HG02759 (cell line): ENCODE data around the gene CTDP1.

Experiments
- ATAC-seq: cut with Tn5 transposase; IDR thresholded peaks from one replicate; pipeline ENCODE4 v1.9.1; 2021; ENCODE audit warnings: mild to moderate bottlenecking, moderate library complexity; ENCODE audit not compliant: unreplicated experiment

Gene CTDP1

DNA sequence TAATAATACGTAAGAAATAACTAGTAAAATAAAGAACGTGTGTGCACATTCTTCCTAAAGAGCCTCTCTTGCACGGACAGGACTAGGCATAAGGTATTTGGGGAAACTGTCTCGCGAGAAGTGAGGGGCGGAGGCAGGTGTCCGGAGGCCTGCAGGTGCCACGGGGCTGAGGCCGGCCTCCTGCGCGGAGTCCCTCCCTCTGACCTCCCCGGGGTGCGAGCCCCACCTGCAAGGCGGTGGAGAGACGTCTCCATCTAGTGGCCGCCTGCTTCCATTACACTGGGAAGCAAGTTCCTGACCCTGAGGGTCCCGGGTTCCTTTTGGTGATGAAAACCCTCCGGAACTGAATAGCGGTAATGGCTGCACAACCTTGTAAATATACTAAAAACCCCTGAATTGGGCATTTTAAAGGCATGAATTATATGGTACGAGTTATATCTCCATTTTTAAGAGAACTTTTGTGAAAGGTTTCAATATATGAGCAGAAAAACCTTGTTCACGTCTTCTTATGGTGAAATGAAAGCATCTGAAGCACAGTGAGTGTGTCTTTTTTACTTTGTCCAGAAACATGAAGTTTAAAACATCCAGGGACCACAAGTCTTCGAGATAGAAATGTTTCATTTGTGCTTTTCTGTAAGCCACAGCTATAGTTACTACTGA is 35.5 kb upstream of the CTDP1 start:
- ATAC-seq, result peak; percentile 91

DNA sequence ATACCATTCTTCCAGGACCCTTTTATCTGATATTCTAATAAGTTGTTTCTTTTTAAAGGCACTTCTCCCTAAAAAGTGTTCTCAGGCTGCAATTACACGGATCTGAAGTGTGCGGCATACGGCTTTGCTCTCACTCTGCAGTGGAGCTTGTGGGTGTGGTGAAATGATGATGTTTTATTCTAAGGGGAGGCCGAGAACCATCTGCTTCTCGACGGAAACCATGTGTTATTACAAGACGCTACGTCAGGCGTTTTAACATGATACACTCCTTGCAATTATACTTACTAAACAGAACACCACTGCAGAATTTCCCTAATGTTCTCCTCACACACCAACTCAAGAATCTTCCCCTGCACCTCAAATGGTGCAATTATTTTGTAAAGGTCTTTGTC is 34.9 kb upstream of the CTDP1 start:
- ATAC-seq, result no peak

DNA sequence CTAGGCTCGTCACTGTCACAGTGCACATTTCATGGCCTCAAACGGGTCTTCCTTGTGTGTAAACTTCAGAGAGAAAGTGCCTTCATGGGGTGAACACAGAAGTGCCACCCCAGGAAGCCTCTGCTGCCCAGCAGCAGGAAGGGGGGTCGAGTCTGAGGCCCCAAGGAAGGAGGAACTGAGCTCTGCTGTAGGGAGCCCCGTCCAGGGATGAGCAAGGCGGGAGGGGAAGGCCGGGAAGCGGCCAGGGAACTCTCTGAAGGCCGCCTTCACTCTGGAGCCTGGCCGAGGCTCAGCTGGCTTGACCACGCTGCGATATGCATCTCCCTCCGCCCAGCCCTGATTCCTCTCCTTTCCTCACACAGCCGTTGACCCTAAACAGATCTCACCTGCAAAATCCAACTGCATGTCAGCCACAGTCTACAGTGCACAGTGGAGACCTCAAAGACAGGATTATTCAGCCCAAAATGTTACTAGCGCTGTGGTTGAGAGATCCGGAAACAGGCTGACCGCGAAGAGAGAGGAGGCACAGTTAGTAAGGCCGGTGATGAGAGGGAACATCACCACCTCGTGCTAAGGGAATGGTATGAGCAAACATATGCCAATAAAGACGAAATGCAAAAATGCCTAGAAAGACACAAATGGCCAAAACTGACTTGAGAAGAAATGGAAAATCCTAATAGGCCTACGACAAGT is 34.2 kb upstream of the CTDP1 start:
- no peak for ATAC-seq

DNA sequence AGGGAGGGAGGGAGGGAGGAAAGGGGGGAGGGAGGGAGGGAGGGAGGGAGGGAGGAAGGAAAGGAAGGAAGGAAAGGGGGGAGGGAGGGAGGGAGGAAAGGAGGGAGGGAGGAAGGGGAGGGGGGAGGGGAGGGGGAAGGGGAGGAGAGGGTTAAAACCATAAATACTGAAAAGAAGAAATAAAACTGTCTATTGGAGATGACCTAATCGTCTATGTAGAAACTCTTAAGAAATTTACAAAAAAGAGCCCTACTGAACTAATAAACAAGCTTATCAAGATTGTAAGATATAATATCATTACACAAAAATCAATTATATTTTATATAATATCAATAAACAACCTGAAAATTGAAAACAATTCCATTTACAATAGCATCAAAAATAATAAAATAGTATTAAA is 32.3 kb upstream of the CTDP1 start:
- ATAC-seq, result no peak

DNA sequence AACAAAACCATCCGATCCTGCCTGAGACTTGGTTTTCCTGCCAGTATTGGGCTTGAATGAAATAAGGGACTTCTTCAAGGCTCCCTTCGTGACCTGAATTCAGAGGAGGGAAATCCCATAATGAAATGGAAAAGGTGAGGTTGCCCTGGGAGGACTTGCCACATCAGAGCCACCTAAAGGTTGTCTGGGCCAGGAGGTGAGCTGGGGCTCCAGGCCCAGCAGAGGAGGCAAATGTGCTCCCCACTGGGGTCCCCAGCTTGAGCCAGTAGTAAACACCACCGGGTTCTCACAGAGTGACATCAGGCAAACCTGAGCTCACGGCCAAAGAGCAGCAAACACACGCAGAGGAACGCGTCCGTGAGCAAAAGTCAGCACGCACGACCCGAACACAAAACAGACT is 28.6 kb upstream of the CTDP1 start:
- ATAC-seq, result no peak

DNA sequence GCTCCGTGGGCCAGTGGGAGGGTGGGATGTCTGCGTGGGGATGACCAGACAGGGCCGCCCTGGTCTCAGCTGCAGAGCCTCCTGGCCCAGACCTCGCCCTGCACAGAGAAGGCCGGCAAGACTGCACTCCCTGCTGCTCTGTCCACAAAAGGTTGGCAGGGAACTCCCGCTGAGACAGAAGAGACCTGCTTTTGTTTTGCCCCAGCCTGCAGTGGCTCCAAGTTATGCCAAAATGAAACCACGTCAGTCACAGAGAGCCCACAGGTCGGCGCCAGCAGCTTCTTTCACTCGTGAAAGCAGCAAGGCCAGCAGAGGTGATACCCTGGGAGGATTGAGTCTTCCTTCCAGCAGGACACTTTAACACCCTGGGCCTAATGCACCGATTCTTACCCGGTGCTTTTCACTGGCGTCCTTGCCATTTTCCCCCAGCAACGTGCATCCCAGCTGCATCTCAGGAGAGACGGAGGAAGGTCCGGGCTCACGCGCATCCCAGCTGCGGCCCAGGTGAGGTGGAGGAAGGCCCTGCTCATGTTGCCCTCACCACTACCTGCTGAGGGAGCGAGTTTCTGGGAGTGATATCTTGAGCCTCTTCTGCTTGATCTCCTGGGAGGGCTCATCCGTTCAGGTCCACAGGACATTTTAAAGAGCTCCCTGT is 22.1 kb upstream of the CTDP1 start:
- no peak for ATAC-seq

DNA sequence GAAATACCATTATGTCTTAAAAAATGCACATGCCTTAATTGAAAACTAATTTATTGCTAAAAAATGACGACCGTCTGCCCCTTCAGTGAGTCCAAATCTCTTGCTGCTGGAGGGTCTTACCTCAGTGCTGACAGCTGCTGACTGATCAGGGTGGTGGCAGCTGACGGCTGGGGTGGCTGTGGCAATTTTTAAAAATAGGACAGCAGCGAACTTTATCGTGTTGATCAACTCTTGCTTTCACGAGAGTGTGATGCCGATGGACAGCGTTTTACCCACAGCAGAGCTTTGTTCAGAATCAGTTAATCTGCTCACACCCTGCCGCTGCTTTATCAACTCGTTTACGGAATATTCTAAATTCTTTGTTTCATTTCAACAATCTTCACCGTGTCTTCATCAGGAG is 21.2 kb upstream of the CTDP1 start:
- no peak for ATAC-seq

DNA sequence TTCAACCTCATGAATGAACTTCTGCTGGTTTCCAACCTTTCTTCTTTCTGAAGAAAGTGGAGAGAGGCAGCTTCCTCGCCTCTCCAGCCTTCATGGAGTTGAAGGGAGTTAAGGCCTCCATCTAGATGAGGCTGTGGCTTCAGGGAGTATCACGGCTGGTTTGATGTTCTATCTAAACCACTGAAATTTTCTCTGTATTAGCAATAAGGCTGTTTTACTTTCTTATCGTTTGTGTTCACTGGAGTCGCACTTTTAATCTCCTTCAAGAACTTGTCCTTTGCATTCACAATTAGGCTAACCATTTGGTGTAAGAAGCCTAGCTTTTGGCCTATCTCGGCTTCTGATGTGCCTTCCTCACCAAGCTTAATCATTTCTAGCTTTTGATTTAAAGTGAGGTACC is 19.9 kb upstream of the CTDP1 start:
- ATAC-seq, result no peak

DNA sequence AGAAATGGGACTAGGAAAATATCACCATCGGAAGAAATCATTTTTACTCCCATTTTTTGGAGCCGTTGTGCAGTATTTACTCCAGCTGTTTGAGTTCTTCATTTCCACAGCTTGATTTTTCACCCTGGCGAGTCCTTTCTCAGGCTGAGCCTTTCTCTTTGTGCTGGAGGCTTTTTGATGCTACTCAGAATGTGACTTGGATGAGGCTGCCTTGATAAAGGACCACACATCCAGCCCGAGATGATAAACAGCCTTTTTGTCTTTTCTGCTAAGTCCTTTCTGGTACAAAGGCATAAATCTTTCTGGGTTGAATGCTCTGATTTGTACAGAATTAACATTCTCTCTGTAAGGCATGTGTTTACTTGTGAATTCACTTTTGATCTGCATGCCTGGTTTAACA is 17.6 kb upstream of the CTDP1 start:
- no peak for ATAC-seq

DNA sequence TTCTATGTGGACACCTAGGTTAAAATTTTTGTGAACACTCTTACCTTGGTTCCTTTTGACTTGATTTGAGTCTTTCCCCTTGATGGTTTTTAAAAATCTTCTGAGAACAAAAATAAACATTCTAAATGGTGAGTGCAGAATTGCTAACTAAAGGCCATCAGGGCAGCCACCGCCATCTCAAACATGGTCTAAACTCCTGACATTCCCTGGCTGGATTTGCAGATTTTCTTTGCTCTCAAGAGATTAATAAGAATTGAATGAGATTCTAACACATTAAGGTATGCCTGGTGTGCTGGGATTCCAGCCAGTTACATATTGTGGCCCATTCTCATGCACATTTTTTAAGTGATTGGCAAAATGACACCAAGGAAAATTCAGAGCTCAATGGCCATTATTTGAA is 17.2 kb upstream of the CTDP1 start:
- ATAC-seq, result no peak

DNA sequence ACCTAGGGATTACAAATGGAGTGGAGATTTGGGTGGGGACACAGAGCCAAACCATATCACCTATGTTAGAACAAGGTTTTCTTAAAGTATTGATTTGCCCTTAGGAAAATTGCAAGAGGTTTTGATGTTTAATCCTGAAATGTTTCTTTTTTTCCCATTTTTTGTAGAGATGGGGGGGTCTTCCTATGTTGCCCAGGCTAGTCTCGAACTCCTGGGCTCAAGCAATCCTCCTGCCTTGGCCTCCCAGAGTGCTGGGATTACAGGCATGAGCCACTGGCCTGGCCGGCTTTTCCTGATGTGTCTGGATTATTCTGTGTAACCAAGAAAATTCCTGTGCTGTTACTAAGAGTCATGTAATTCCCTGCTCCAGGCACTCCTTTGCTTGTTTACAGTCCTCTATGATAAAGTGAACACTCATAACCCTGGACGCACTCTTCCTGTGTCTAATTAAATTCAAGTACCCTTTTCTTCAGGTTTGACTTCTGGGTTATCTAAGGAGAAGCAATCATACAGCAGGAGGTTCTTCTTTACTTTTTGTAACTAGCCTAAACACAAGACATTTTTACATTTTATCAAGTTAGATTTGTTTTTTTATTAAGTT is 15.0 kb upstream of the CTDP1 start:
- no peak for ATAC-seq

DNA sequence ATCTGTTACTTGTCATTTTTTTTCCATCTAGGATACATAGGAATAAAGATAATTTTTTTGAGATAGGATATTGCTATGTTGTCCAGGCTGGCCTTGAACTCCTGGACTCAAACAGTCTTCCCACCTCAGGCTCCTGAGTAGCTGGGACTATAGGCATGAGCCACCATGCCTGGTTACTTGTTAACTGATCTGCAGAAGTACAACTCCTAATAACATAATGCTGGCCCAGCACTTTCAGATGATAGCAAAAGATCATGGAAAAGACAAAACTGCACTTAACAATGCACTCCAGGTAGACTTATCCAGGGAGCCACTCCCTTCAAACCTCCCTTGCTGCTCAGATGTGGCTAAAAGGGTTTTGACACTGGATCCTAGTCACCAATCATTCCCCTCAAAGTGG is 11.4 kb upstream of the CTDP1 start:
- no peak for ATAC-seq

DNA sequence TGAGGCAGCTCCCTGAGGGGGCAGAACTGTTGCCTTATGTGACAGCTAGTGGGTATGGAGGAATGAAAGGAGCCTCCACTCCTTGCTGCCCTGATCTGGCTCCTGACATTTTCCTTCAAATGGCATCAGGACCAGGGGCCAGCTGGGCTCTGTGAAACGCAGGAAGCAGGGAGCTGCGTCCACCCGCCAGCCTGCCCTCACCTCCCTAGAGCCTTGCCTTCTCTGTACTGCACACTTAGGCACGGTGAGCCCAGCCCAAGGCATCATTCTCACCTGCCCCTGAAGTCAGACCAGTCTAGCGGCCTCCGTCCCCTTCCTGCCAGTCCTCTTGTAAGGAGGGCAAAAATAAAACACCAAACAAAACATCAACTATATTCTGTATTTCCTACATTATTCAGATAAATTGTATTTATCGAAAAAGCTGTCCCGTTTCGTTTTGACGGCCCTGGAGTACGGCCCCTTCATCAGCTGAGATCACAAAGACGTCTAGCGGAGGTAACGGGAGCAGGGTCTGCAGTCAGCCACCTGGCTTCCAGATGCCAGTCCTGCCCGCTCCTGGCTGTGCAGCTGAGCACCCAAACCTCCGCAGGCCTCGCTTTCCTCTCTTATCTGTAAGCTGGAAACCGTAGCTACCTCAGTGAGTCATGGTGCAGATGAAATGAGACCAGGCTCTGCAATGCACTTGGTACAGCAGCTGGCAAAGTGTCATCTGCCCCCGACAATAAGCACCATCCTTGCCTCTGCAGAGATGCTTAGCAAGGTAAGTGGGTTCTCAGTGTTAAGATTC is 6.9 kb upstream of the CTDP1 start:
- ATAC-seq, result no peak

DNA sequence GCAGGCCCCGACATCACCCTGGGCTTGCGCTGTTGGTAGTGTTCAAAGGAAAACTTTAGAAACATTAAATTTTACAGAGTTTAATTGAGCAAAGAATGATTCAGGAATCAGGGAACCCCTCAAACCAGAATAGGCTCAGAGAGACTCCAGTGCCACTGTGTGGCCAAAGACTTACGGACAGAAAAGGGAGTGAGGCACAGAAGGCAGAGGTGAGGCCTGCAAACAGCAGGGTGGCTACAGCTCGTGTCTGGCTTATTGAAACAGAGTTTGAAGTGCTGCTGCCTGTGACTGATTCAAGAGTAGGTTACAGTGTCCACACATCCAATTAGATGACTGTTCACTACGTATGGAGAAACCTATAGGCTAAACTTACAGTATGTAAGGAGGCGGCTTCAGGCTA is 2.4 kb upstream of the CTDP1 start:
- no peak for ATAC-seq

DNA sequence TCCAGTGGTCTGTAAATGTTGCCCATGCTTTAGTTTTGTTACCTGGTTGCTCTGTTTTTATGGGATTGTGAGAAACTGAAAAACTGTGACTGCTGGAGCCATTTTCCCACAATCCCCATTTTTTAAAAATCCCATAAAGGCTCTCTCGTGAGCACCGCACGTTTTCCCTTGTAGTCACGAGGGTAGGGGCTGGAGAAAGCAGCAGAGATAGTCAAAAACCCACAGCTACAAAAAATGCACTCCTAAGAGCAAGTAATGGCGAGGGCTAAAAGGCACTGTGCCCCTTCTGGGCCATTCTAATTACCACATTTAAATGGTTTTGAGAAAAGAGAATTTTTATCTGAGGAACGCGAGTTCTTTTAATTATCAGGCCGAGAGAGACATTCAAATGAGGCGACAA is 1.8 kb upstream of the CTDP1 start:
- no peak for ATAC-seq

DNA sequence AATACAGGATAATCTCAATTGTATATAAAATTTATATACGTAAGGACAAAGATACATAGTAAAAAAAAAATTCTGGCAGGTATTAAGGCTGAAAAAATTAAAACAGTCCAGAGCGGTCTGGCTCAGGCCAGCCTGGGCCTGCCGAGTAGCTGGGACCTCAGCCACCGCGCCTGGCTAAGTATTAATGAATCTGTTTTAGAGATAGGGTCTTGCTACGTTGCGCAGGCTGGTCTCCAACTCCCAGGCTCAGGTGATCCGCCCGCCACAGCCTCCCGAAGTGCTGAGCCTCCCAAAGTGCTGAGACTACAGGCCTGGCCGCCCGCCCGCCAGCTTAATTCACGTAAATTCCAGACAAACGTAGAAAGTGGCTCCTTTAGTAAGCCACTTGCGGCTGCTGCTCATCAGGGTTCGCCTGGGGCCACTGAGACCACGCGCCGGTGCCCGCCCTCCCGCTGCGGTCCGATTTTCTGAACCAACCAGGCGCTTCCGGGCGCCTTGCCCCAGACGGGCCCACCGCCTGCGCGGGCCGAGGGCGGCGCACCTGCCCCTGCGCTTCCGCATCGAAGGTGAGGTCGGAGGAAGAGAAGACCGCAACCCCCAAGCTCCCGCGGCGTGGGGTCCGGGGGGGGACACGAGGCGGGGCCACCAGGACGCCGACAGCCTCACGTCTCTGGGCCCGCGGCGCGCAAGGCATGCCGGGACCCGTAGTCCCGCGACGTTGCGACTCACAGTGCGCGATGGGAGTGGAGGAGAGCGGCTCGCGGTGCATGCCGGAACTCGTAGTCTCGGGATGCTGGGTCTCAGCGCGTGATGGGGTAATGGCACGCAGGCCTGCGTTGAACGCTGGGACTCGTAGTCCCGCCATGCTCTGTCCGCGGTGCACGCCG is 695 bp upstream of the CTDP1 start:
- peak; percentile 93 for ATAC-seq

DNA sequence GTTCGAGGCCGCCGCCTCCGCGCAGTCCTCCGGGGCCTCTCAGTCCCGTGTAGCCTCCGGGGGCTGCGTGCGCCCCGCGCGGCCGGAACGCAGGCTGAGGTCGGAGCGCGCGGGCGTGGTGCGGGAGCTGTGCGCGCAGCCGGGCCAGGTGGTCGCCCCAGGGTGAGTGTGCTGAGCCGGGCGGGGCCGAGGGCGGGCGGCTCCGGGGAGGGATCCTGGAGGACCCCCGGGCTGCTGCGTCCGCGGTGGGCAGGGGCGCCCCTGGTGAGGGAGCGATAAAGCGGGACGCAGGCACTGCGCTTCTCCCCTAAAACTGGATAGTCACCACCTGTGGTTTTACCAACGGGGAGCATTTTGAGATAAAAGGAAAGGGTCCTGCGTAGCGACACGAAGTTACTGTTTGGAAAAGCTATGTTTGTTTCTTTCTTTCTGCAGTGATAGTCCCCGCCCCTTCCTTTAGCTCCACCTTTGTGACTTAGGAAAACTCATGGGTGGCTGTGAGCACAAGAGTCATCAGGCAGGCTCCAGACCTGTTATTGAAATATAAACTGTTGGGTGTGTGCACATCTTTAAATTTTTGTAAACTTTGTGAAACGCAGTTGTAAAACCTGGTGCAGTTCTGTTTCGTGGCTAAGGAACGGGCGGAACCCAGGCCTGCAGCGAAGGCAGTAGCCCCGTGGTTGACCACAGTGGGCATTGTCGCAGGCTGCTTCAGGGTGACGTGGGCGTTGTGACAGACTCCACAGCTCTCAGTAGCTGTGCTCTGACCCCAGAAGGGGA is 687 bp downstream of the CTDP1 start:
- ATAC-seq, result peak; percentile 7

DNA sequence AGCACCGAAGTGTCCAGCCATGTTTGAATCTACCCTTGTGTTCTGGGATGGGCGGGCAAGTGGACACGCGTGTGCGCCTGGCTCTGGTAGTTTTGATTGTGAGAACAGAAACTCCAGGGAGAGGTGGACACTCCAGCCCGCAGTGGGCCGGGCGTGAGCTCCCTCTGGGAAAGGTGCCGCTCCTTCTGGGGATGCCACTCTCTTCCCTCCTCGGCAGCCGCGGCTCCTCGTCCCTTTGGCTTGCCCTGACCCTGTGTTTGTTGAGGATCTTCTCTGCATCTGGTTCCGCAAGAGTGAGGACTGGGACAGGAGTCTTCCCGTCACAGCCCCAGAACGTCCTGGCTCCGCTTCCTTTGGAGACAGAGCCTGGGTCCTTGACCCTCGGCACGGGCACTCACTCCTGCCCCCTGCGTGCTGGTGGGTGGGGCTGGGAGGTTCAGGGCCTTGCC is 1.3 kb downstream of the CTDP1 start:
- ATAC-seq, result no peak
